ENCODE measurements around the gene CLEC18B.
"Not testable (repeated sequence)": the region's sequence is repeated elsewhere in the genome, so short reads cannot be mapped to it uniquely, and the experiment has no call there.

Gene CLEC18B

DNA sequence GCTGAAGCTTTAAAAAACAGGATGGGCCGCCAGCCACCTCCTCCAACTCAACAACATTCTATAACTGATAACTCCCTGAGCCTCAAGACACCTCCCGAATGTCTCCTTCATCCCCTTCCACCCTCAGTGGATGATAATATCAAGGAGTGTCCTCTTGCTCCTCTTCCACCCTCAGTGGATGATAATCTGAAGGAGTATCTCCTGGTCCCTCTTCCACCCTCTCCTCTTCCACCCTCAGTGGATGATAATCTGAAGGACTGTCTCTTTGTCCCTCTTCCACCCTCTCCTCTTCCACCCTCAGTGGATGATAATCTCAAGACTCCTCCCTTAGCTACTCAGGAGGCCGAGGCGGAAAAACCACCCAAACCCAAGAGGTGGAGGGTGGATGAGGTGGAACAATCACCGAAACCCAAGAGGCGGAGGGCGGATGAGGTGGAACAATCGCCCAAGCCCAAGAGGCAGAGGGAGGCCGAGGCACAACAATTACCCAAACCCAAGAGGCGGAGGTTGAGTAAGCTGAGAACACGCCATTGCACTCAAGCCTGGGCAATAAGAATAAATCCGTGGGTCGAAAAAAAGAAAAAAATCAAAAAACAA is 29.7 kb downstream of the CLEC18B start:
- DNase-seq (ENCODE audit: extremely low read depth, low read depth); H3K4me3 ChIP-seq (replicated peaks; ENCODE audit: low read depth, low read length): not testable (repeated sequence)

- DNase-seq (ENCODE audit: extremely low read depth, low read depth), result not testable (repeated sequence)
These were observed 38.8 kb downstream of the CLEC18B start for GRCh38 chr16:74382339-74383034.

DNA sequence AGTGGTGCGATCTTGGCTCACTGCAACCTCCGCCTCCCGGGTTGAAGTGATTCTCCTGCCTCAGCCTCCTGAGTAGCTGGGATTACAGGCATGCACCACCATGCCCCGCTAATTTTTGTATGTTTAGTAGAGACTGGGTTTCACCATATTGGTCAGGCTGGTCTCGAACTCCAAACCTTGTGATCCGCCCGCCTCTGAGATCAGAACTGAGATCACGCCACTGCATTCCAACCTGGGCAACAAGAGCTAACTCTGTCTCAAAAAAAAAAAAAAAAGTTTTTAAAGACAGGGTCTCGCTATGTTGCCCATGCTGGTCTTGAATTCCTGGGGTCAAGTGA is 47.5 kb downstream of the CLEC18B start:
- DNase-seq (ENCODE audit: extremely low read depth, low read depth); H3K4me3 ChIP-seq (replicated peaks; ENCODE audit: low read depth, low read length): not testable (repeated sequence)

More at GRCh38 chr16:74382339-74383034, 38.8 kb downstream of the CLEC18B start:
- H3K4me3 ChIP-seq (replicated peaks; ENCODE audit: low read depth, low read length), result not testable (repeated sequence)

DNA sequence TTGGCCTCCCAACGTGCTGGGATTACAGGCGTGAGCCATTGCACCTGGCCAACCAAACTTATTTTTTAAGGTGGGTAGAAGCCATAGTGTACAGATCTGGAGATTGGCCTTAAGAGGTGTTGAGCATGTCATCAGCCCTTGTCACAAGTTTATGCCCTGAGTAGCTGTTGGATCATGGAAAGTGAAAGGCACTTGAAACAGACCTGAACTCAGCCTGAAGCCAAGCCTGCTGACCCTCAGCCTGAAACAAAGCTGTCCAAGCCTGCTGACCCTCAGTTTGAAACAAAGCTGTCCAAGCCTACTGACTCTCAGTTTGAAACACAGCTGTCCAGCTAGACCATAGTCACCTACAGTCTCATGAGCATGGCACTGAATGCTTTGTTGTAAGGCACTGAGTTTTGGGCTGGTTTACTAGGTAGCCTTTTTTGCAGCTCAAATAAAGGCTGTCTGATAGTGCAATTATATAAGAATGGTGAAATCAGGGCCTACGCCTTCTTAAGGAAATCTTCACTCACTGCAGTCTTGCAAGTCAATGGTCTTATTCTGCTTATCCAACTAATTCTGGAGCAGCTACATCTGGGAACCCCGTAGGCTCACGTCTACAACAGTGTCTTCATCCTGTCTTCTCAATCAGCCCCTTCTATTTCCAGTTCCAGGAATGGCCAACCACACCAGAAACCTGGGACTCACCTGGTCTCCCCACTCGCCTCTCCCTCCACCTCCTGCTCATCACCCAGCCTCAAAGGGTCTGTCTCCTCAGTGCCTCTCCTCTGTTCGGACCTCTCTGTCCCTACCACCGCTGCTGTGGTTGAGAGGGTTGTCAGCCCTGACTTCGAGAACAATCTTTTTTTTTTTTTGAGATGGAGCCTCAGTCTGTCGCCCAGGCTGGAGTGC is 48.1 kb downstream of the CLEC18B start:
- TF ChIP-seq CTCF (IDR thresholded peaks at IDR 0.05; ENCODE audit: low read depth, low read length, missing control alignments), result no peak
- no peak for DNase-seq (ENCODE audit: extremely low read depth, low read depth)
- H3K4me3 ChIP-seq (replicated peaks; ENCODE audit: low read depth, low read length), result no peak overlapping the region

DNA sequence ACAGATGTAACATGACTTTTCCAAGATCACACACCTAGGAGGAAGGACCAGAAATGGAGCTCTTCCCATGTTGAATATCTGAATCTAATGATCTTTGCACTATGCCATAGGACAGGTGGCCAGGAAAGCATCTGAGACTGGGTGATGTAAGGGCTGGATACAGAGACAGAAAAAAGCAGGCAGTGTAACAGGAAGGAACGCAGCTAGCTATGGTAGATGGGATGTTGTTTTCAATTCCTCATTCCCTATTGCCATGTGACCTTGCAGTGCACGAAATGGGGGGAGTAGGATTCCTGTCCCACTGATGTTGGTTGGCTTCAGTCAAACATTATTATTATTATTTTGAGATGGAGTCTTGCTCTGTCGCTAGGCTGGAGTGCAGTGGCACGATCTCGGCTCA is 48.9 kb downstream of the CLEC18B start:
- TF ChIP-seq CTCF (IDR thresholded peaks at IDR 0.05; ENCODE audit: low read depth, low read length, missing control alignments), result no peak
- no peak for DNase-seq (ENCODE audit: extremely low read depth, low read depth)
- no peak overlapping the region for H3K4me3 ChIP-seq (replicated peaks; ENCODE audit: low read depth, low read length)

- not testable (repeated sequence) for DNase-seq (ENCODE audit: extremely low read depth, low read depth); H3K4me3 ChIP-seq (replicated peaks; ENCODE audit: low read depth, low read length)
These were observed 50.7 kb downstream of the CLEC18B start for GRCh38 chr16:74370338-74371135.

DNA sequence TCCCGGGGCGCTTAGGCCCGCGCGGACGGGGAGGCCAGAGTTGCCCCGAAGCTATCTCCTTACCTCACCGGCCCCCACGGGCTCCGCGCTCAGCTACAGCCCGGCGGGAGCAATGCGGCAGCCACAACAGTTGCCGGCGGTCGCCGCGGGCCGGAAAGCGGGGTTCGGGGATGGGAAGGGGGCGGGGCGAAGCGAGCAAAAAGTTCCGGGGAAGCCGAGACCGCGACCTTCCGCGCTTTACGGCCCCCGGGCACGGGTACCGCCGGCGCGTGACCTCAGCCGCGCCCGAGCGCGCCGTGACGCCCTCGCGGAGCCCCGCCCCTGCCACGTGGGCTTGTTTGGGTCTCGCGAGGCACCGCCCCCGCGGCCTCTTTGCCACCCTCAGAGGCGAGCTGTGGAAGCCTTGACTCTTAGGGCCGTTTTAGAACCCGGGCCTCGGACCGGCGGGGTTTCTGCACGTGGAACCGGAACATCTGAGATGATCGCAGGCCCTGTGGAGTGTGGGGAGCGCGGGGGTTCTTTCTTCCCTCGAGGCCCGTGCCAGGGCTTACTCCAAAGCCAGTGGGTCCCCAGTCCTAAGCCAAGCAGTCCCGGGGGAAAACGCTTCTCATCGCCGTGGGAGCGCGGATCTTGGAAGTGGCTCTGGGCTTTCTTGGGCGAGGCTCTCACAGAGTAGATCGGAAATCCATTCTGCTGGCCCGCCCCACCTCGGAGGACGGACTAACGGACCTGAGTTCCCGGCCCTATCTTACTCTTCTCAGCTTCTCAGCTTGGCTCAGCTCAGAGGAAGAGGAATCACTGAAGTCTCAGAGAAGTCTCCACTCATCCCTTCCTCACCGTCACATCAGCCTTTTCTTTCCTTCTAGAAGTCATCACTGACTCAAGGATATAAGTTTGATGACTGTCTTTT is 53.0 kb downstream of the CLEC18B start:
- H3K4me3 ChIP-seq (replicated peaks; ENCODE audit: low read depth, low read length), result peak overlapping the region; percentile 79
- DNase-seq (ENCODE audit: extremely low read depth, low read depth), result peak; percentile 50

DNA sequence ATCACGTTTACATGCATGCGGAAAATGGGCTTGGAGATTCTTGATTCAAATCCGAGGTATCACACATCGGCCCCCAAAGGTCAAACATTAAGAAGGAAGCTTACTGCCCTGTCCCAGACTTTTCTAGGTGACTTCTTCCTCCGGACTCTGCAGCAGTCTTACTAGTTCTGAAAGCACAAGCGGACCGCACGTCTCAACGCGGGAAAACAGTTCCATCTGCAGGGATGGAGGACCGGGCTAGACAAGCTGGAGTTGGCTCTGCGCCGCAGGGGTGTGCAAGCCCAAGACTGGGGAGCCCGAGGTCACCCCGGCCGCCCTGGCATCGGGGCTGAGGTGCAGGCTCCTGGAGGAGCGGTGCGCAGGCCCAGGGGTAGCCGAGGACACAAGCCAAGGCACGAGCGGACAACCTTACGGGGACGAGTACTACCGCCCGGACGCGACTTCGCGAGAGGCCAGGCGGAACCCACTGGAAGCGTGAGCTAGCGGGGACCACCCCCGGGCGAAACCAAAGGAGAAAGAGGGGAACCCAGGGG is 53.7 kb downstream of the CLEC18B start:
- not testable (repeated sequence) for DNase-seq (ENCODE audit: extremely low read depth, low read depth)
- H3K4me3 ChIP-seq (replicated peaks; ENCODE audit: low read depth, low read length), result peak overlapping the region; percentile 79

DNA sequence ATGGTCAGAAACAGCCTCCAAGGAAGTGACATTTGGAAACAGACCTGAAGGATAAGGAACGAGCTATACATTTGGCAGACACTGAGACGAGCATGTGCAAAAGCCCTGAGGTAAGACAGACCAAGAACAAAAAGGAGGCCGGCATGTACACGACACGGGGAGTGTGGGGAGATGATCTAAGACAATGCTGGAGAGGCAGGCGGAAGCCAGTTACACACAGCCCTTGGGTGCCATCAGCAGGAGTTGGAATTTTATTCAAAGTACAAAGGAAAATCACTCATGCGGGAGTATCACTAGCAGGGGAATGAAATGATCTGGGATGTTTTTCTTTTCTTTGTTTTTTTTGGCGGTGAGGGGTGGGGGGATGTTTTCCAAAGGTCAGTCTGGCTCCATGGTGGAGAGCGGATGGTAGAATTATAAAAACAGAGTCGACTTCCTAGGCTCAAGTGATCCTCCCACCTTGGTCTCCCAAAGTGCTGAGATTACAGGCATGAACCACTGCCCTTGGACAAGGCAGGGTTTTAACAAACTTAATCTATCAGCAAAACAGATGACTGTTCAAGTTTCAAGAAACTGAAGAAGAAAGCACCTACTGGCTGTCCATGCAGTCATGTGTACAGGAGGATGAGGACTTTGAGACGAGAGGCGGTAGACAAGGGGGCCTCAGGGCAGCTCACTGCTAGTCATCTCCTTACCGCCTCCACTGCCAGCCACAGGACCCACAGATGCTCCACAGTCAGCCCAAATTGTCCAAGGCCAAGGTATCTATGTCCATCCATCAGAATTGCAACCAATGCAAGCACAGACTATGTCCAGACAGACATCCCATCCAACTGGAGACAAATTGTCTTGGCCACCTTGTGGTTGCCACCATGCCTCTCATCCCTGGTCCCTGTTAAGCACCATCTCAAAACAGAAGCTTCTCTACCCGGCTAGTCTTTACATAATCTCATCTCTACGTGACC is 59.4 kb downstream of the CLEC18B start:
- not testable (repeated sequence) for DNase-seq (ENCODE audit: extremely low read depth, low read depth); H3K4me3 ChIP-seq (replicated peaks; ENCODE audit: low read depth, low read length)
